Measurements from ENCODE around the gene ARHGEF2. TPM values are rescaled to one million over a fixed set of nuclear protein-coding genes. Genes with fewer than 3 reads are reported as not detected.

ARHGEF2 gene
- total RNA-seq, 1 experiment from 2014 or later, result 69.5 TPM

DNA sequence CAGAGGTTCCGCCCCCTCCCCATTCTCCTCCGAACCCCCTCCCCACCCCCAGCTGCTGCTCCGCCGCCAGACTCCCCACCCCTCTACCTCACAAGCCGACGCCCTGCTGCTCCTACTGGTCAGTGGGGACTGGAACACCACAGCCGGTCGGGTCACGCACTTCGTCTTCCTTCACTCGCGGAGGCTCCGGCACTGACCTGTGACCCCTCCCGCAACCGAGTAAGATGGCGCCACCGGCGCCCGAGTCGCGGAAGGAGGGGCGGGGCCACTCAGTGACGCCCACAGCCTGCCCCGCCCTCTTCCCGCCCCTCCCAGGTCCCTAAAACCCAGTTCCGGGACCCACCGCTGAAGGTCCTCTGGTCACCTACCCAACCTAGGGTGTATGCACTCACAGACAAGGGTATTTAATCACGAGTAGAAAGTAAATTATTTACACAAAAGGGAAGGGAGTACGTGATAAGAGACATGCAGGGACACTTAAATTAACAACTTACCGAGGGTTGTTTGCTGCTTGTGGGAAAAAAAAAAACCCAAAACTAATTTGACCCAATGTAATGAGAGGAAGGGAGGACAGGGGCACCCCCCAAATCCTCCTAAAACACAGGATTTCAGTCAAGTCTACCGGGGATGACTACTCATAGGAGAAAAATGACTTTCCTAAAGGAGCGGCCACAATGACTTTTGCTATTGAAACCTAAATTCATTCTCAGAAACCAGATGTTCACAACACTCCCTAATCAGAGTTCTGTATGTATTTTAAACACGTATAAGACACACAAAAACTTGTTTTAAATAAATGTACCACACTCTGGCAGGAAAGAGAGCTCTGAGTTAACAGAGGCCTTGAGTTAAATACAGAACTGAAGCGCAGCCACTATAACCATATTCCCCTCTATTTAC lies 66.9 kb downstream of the ARHGEF2 start, which contains the start of gene RIT1:
Gene RIT1, minus strand, starts transcription at position 194 of the 900 bp plus-strand sequence. CDS start 588 bp downstream, outside the sequence.
- CTCF ChIA-PET, result interaction anchor here (0.8 to 1.6 kb wide), 2 partner anchors 78 to 155 kb away, joined by 3 read pairs; no protein-coding TSS in a partner anchor
- peak; percentile 93 for ATAC-seq
- peak within 1 kb of the TSS; percentile 95 for H3K4me3 Mint-ChIP-seq
- peaks cover 59% of the 10 kb centered on the region for H3K36me3 Mint-ChIP-seq
- no peaks in the 10 kb centered on the region for H3K9me3 Mint-ChIP-seq
- no peaks in the 10 kb centered on the region for H3K27me3 Mint-ChIP-seq (ENCODE audit: low read depth)
- peak within 1 kb of the TSS; percentile 97 for H3K27ac Mint-ChIP-seq
- peak; percentile 89 for DNase-seq (ENCODE audit: low spot score)
- peaks cover 13% of the 10 kb centered on the region for H3K4me1 Mint-ChIP-seq
- POLR2A ChIA-PET, result no interaction called here
- TF ChIP-seq ZNF423 (CRISPR knock-in tag; IDR thresholded peaks at IDR 0.05) (no peak), NR3C1 (CRISPR knock-in tag; conservative IDR thresholded peaks at IDR 0.05; ENCODE audit: low read depth) (no peak), JAZF1 (CRISPR knock-in tag; IDR thresholded peaks at IDR 0.05) (no peak), GTF2I (CRISPR knock-in tag; conservative IDR thresholded peaks at IDR 0.05) (no peak), ZNF121 (CRISPR knock-in tag; IDR thresholded peaks at IDR 0.05) (no peak), GABPB1 (CRISPR knock-in tag; IDR thresholded peaks at IDR 0.05) (no peak), SMAD4 (CRISPR knock-in tag; IDR thresholded peaks at IDR 0.05) (no peak), KAT7 (CRISPR knock-in tag; IDR thresholded peaks at IDR 0.05; ENCODE audit: borderline replicate concordance) (no peak), SMAD3 (CRISPR knock-in tag; IDR thresholded peaks at IDR 0.05; ENCODE audit: borderline replicate concordance) (0 out of 2 replicates have a peak, but pooled peaks have one; percentile 14), ZNF416 (CRISPR knock-in tag; IDR thresholded peaks at IDR 0.05) (no peak), TEAD1 (CRISPR knock-in tag; IDR thresholded peaks at IDR 0.05) (no peak), CREM (CRISPR knock-in tag; IDR thresholded peaks at IDR 0.05) (peak; percentile 61; the same call in 1 of the 2 replicates), OVOL2 (CRISPR knock-in tag; IDR thresholded peaks at IDR 0.05; ENCODE audit: borderline replicate concordance) (no peak), ESRRA (CRISPR knock-in tag; IDR thresholded peaks at IDR 0.05; ENCODE audit: borderline replicate concordance) (no peak), ETV6 (CRISPR knock-in tag; IDR thresholded peaks at IDR 0.05) (no peak), FOXP1 (CRISPR knock-in tag; IDR thresholded peaks at IDR 0.05; ENCODE audit: borderline replicate concordance) (0 out of 2 replicates have a peak, but pooled peaks have one; percentile 48), NR1H2 (CRISPR knock-in tag; IDR thresholded peaks at IDR 0.05) (no peak), ZNF317 (CRISPR knock-in tag; IDR thresholded peaks at IDR 0.05; ENCODE audit: borderline replicate concordance, low read depth) (no peak), ZNF671 (CRISPR knock-in tag; IDR thresholded peaks at IDR 0.05) (no peak; the same call in 1 of the 2 replicates), TCF7 (CRISPR knock-in tag; IDR thresholded peaks at IDR 0.05; ENCODE audit: low read depth) (no peak), JUN (CRISPR knock-in tag; IDR thresholded peaks at IDR 0.05) (no peak)
- TF ChIP-seq, protein P1, sequence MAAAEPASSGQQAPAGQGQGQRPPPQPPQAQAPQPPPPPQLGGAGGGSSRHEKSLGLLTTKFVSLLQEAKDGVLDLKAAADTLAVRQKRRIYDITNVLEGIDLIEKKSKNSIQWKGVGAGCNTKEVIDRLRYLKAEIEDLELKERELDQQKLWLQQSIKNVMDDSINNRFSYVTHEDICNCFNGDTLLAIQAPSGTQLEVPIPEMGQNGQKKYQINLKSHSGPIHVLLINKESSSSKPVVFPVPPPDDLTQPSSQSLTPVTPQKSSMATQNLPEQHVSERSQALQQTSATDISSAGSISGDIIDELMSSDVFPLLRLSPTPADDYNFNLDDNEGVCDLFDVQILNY (CRISPR knock-in tag; IDR thresholded peaks at IDR 0.05), result 0 out of 2 replicates have a peak, but pooled peaks have one; percentile 52
- TF ChIP-seq, protein P2, sequence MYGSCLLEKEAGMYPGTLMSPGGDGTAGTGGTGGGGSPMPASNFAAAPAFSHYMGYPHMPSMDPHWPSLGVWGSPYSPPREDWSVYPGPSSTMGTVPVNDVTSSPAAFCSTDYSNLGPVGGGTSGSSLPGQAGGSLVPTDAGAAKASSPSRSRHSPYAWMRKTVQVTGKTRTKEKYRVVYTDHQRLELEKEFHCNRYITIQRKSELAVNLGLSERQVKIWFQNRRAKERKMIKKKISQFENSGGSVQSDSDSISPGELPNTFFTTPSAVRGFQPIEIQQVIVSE (CRISPR knock-in tag; IDR thresholded peaks at IDR 0.05; ENCODE audit: borderline replicate concordance), result no peak
- TF ChIP-seq, protein P3, sequence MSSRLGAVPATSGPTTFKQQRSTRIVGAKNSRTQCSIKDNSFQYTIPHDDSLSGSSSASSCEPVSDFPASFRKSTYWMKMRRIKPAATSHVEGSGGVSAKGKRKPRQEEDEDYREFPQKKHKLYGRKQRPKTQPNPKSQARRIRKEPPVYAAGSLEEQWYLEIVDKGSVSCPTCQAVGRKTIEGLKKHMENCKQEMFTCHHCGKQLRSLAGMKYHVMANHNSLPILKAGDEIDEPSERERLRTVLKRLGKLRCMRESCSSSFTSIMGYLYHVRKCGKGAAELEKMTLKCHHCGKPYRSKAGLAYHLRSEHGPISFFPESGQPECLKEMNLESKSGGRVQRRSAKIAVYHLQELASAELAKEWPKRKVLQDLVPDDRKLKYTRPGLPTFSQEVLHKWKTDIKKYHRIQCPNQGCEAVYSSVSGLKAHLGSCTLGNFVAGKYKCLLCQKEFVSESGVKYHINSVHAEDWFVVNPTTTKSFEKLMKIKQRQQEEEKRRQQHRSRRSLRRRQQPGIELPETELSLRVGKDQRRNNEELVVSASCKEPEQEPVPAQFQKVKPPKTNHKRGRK (CRISPR knock-in tag; IDR thresholded peaks at IDR 0.05; ENCODE audit: borderline replicate concordance), result no peak
- TF ChIP-seq, protein P4, sequence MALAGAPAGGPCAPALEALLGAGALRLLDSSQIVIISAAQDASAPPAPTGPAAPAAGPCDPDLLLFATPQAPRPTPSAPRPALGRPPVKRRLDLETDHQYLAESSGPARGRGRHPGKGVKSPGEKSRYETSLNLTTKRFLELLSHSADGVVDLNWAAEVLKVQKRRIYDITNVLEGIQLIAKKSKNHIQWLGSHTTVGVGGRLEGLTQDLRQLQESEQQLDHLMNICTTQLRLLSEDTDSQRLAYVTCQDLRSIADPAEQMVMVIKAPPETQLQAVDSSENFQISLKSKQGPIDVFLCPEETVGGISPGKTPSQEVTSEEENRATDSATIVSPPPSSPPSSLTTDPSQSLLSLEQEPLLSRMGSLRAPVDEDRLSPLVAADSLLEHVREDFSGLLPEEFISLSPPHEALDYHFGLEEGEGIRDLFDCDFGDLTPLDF (CRISPR knock-in tag; IDR thresholded peaks at IDR 0.05), result no peak
- TF ChIP-seq, protein P5, sequence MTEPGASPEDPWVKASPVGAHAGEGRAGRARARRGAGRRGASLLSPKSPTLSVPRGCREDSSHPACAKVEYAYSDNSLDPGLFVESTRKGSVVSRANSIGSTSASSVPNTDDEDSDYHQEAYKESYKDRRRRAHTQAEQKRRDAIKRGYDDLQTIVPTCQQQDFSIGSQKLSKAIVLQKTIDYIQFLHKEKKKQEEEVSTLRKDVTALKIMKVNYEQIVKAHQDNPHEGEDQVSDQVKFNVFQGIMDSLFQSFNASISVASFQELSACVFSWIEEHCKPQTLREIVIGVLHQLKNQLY (CRISPR knock-in tag; IDR thresholded peaks at IDR 0.05), result no peak
- TF ChIP-seq, protein P6, sequence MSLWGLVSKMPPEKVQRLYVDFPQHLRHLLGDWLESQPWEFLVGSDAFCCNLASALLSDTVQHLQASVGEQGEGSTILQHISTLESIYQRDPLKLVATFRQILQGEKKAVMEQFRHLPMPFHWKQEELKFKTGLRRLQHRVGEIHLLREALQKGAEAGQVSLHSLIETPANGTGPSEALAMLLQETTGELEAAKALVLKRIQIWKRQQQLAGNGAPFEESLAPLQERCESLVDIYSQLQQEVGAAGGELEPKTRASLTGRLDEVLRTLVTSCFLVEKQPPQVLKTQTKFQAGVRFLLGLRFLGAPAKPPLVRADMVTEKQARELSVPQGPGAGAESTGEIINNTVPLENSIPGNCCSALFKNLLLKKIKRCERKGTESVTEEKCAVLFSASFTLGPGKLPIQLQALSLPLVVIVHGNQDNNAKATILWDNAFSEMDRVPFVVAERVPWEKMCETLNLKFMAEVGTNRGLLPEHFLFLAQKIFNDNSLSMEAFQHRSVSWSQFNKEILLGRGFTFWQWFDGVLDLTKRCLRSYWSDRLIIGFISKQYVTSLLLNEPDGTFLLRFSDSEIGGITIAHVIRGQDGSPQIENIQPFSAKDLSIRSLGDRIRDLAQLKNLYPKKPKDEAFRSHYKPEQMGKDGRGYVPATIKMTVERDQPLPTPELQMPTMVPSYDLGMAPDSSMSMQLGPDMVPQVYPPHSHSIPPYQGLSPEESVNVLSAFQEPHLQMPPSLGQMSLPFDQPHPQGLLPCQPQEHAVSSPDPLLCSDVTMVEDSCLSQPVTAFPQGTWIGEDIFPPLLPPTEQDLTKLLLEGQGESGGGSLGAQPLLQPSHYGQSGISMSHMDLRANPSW (CRISPR knock-in tag; conservative IDR thresholded peaks at IDR 0.05; ENCODE audit: low read depth), result no peak
- TF ChIP-seq, protein P7, sequence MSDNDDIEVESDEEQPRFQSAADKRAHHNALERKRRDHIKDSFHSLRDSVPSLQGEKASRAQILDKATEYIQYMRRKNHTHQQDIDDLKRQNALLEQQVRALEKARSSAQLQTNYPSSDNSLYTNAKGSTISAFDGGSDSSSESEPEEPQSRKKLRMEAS (CRISPR knock-in tag; IDR thresholded peaks at IDR 0.05), result no peak
- TF ChIP-seq, protein P8, sequence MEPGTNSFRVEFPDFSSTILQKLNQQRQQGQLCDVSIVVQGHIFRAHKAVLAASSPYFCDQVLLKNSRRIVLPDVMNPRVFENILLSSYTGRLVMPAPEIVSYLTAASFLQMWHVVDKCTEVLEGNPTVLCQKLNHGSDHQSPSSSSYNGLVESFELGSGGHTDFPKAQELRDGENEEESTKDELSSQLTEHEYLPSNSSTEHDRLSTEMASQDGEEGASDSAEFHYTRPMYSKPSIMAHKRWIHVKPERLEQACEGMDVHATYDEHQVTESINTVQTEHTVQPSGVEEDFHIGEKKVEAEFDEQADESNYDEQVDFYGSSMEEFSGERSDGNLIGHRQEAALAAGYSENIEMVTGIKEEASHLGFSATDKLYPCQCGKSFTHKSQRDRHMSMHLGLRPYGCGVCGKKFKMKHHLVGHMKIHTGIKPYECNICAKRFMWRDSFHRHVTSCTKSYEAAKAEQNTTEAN (CRISPR knock-in tag; IDR thresholded peaks at IDR 0.05), result no peak
